RWPE1 (cell line): Measurements from ENCODE around the gene CHIC2.
"Not testable (repeated sequence)": the region's sequence is repeated elsewhere in the genome, so short reads cannot be mapped to it uniquely, and the experiment has no call there.

Experiments
- CTCF ChIA-PET: fragments of 350-600 bp; sonication (Branson Sonifier 250); formaldehyde crosslinking; extraction: SDS; loops from one replicate; lab custom pipeline; 2021; lab: Yijun Ruan, JAX
- POLR2A ChIA-PET: fragments of 400-600 bp; formaldehyde crosslinking; extraction: SDS; loops from one replicate; lab custom pipeline; 2020; ENCODE audit warnings: antibody characterized with exemption; ENCODE audit not compliant: low non-redundant PET; lab: Yijun Ruan, JAX
- DNase-seq: peaks from one replicate; pipeline ENCODE4 v3.0.0; 2012; ENCODE audit warnings: low spot score
- H3K27ac ChIP-seq: fragments of 450-650 bp; 2 replicates; pipeline ENCODE4 v1.5.1; 2017
- TF ChIP-seq, protein P1 (sequence below): fragments of 450-650 bp; conservative IDR thresholded peaks from 2 replicates; pipeline ENCODE4 v1.5.1; 2017; ENCODE audit warnings: low read depth, mild to moderate bottlenecking

Gene CHIC2

DNA sequence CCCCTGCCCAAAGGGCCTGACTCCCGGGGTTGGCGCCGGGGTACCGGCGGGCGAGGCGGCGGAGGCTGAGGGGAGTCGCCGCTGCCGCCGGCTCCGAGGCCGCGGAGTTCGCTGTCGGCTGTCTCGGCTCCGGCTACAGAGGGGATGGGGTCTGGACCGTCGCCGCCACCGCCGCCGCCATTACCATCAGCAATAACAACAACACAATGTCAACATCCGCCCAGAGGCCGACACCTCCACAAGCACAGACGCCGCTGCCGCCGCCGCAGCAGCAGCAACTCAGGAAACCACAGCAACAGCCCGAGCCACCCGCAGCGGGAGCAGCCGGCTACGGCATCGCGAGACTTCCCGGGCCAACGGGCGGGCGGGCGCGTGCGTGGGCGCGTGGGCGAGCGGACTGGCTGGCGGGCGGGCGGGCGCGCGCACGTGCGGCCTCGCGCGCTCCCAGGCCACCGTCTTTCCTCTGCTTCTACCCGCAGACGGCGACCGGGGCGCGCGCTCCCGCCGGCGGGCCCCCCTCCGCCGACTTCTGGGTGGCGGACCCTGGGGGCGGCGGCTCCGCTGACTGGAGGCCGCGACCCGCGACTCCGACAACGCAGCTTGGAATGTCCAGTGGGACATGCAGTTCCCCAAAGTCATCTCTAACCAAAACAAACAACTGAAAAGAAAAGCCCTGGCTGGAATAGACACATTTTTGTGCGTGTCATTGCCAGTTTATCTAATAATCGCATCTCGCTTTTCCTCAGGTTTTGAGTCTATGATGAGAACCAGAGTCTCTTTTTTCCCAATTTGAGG lies at the start of gene CHIC2:
Gene CHIC2 (minus strand): TSS at position 289 of the 795 bp plus-strand sequence. CDS start 305 bp downstream, outside the sequence.
- TF ChIP-seq, protein P1, sequence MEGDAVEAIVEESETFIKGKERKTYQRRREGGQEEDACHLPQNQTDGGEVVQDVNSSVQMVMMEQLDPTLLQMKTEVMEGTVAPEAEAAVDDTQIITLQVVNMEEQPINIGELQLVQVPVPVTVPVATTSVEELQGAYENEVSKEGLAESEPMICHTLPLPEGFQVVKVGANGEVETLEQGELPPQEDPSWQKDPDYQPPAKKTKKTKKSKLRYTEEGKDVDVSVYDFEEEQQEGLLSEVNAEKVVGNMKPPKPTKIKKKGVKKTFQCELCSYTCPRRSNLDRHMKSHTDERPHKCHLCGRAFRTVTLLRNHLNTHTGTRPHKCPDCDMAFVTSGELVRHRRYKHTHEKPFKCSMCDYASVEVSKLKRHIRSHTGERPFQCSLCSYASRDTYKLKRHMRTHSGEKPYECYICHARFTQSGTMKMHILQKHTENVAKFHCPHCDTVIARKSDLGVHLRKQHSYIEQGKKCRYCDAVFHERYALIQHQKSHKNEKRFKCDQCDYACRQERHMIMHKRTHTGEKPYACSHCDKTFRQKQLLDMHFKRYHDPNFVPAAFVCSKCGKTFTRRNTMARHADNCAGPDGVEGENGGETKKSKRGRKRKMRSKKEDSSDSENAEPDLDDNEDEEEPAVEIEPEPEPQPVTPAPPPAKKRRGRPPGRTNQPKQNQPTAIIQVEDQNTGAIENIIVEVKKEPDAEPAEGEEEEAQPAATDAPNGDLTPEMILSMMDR = no peak
- H3K27ac ChIP-seq = peak within 1 kb of the TSS; percentile 92
- DNase-seq = peak; percentile 88
- CTCF ChIA-PET = no interaction called here
- POLR2A ChIA-PET = no interaction called here

DNA sequence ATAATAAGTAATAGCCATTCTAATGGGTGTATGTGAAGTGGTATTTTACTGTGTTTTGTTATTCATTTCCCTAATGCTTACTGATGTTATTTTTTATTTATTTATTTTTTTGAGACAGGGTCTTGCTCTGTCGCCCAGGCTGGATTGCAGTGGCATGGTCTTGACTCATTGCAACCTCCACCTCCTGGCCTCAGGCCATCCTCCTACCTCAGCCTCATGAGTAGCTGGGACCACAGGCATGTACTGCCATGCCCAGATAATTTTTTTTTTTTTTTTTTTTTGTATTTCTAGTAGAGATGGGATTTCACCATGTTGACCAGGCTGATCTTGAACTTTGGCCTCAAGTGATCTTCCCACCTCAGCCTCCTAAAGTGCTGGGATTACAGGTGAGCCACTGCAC lies 48.8 kb upstream of the CHIC2 start:
- DNase-seq, CTCF ChIA-PET: not testable (repeated sequence)

DNA sequence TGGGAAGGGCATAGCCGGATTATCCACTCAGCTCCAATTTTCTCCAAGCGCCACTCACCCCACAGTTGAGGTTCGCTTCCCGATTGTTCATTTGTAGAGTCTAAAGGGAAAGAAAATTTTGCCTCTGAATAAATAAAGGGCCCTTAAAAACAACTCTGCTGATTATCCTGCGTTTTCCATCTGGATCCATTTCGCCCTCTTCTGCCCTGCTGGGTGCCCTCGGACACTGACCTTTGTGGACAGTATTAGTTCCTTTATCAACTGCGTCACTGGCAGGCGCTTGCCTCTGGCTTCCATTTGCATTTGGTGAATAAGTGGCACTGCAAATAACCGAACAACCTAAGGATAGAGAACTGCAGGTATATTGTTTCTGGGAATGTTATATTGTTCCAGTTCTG lies 45.6 kb upstream of the CHIC2 start:
- TF ChIP-seq, protein P1 = no peak
- POLR2A ChIA-PET = no interaction called here
- no peak overlapping the region for H3K27ac ChIP-seq
- DNase-seq = no peak
- CTCF ChIA-PET = no interaction called here

More for the DNA sequence above, 48.8 kb upstream of the CHIC2 start:
- POLR2A ChIA-PET, H3K27ac ChIP-seq: not testable (repeated sequence)

- DNase-seq = no peak
- TF ChIP-seq, protein P1 = no peak
- POLR2A ChIA-PET = no interaction called here
- CTCF ChIA-PET = no interaction called here
- no peak overlapping the region for H3K27ac ChIP-seq
These were observed 45.0 kb upstream of the CHIC2 start for GRCh38 chr4:54109241-54110018.

GRCh38 chr4:54107951-54108748 lies 43.7 kb upstream of the CHIC2 start:
- TF ChIP-seq, protein P1 = no peak
- no peak overlapping the region for H3K27ac ChIP-seq
- ChIA-PET CTCF (interaction anchor here (0.7 kb wide), 1 partner anchor 20 kb away, joined by 4 read pairs; no protein-coding TSS in a partner anchor), POLR2A (no interaction called here)
- no peak for DNase-seq

DNA sequence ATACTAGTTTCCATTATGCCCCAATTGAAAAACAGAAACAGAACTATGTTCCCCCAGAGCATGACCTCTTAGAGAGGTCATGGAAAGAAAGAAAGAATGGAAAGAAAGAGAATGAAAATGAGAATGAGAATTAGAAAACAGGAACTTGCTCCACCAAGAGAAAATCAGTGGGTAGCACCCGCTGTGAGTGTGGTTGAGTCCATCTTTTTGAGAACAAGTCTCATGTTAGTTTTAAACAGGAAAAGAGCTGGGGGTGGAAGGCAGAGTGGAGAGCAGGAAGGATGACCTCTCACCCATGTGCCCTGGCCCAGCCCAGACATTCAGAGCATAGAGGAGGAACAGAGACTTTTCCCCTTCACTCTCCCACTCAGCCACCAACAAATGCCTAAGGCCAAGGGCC lies 40.5 kb upstream of the CHIC2 start:
- POLR2A ChIA-PET = no interaction called here
- no peak for DNase-seq
- CTCF ChIA-PET = no interaction called here
- no peak overlapping the region for H3K27ac ChIP-seq
- TF ChIP-seq, protein P1 = no peak
